Lung (tissue), 12 donors: ENCODE measurements around the gene CCDC38. TPM values are rescaled to one million over a fixed set of nuclear protein-coding genes. Genes with fewer than 3 reads are reported as not detected.
"Not testable (repeated sequence)": the region's sequence is repeated elsewhere in the genome, so short reads cannot be mapped to it uniquely, and the experiment has no call there.

Experiments
- ATAC-seq: fragments of 200-7000 bp; cut with Tn5 transposase; one replicate; pipeline ENCODE4 v1.9.1; 2020; ENCODE audit warnings: moderate number of reproducible peaks; ENCODE audit not compliant: insufficient read depth, low FRiP score
- DNase-seq, 3 donors: peaks; one replicate each; pipeline ENCODE4 v3.0.0-alpha.2; 2013 to 2017
- H3K27ac ChIP-seq, 2 donors: one replicate each; pipeline ENCODE4 v1.5.1; 2013; ENCODE audit warnings: mild to moderate bottlenecking in 2 of 2, moderate library complexity in 2 of 2, control low read depth in 1 of 2, inconsistent platforms in 1 of 2, low read depth in 1 of 2, low read length in 1 of 2
- H3K27me3 ChIP-seq, 3 donors: one replicate each; pipeline ENCODE4 v1.5.1; 2013; ENCODE audit warnings: low read length in 2 of 3; ENCODE audit not compliant: control insufficient read depth in 3 of 3, insufficient read depth in 3 of 3
- H3K36me3 ChIP-seq, 4 donors: one replicate each; pipeline ENCODE4 v1.5.1; 2013; ENCODE audit warnings: low read length in 4 of 4, mild to moderate bottlenecking in 1 of 4, moderate library complexity in 1 of 4; ENCODE audit not compliant: control insufficient read depth in 4 of 4, insufficient read depth in 4 of 4
- H3K4me1 ChIP-seq, 5 donors: one replicate each; pipeline ENCODE4 v1.5.1; 2013; ENCODE audit warnings: low read length in 5 of 5, mild to moderate bottlenecking in 2 of 5, moderate library complexity in 1 of 5; ENCODE audit not compliant: control insufficient read depth in 5 of 5, insufficient read depth in 5 of 5
- H3K4me3 ChIP-seq: one replicate; pipeline ENCODE4 v1.5.1; 2013; ENCODE audit warnings: mild to moderate bottlenecking, control low read depth, moderate library complexity
- H3K9ac ChIP-seq, 2 donors: one replicate each; pipeline ENCODE4 v1.5.1; 2013; ENCODE audit warnings: low read length in 2 of 2, control low read depth in 1 of 2; ENCODE audit not compliant: insufficient read depth in 1 of 2
- H3K9me3 ChIP-seq, 4 donors: one replicate each; pipeline ENCODE4 v1.5.1; 2013; ENCODE audit warnings: low read length in 3 of 4, mild to moderate bottlenecking in 1 of 4, moderate library complexity in 1 of 4; ENCODE audit not compliant: control insufficient read depth in 4 of 4, insufficient read depth in 3 of 4
- WGBS, 2 donors: extraction: QIAGEN DNeasy Blood & Tissue Kit; methylation state at CpG; one replicate each; pipeline ENCODE4 v1.1.7; 2013; 5-methylcytosine and 5-hydroxymethylcytosine counted together
- polyA plus RNA-seq, 2 donors: library from polyadenylated mRNA; stranded (reverse); fragments of 200-250 nt; gene quantifications; one replicate each; pipeline ENCODE4 v1.2.1, GENCODE V29; 2013
- total RNA-seq, 2 donors: library from RNA; depleted of rRNA in 1 of 2; stranded (reverse); fragments of >200 nt in 1 of 2; gene quantifications; one replicate each; pipeline ENCODE4 v1.2.1, GENCODE V29; 2014 to 2021
- TF ChIP-seq, protein P1 (sequence below): IDR thresholded peaks from 2 replicates; pipeline ENCODE4 v1.5.1; 2012; ENCODE audit warnings: mild to moderate bottlenecking; ENCODE audit errors: control extremely low read depth, extremely low read depth
- donor health status: control.
- donor health status: control.
- donor health status: Bipolar disorder and iron deficiency.
- donor health status: healthy.
- donor health status: DM: yes; HTN: yes; CAD: no.

The CCDC38 gene
- total and polyA plus RNA-seq, 4 donors, result 0.04 to 0.15 (median 0.05) TPM; not detected in 1

DNA sequence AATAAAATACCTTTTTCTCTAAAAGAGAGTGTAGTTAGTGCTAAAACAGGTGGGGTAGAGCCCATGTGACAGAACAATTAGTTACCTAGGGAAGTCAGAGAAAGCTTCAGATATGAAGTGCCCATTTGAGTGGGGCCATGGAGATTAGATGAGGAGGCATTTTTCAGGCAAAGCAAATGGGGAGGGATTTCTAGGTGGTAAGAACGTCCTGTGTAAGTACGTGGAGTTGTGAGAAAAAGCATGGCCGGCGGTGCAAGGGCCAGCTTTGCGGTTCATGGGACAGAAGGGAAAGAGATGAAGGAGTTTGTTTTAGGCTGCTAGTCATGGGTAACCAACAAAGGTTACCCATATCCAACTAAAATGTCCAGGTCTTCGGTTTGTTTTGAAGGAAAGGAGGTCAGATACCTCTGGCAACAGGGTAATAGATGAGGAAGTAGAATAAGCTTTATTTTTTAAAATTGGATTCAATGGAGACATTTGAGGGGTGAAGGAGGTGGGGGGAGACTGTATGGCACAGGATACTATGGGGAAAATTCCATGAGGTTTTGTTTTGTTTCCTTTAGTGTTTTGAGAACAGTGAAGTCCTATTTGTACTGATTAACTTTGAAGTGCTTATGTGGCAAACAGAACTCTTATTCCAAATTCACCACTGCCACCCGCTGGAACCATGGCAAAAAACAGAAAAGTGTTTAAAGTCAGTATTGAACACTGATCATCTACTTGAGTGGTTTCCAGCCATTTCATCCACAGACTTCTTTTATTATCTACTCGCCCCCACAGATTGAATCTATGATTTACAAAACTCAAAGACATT, 93.6 kb downstream of the CCDC38 start:
- 48 to 59% methylated on average over 8 of the region's 8 CpGs for WGBS, 2 donors
- no peak overlapping the region for H3K9ac ChIP-seq

DNA sequence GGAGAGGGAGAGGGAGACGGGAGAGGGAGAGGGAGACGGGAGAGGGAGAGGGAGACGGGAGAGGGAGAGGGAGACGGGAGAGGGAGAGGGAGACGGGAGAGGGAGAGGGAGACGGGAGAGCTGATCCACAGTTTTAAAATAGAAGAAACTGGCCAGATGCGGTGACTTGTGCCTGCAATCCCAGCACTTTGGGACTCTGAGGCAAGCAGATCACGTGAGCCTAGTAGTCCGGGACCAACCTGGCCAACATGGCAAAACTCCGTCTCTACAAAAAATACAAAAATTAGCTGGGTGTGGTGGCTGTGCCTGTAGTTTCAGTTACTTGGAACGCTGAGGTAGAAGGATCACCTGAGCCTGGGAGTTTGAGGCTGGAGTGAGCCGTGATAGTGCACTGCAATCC, 100.0 kb downstream of the CCDC38 start:
- H3K4me3 ChIP-seq, ATAC-seq, H3K9ac ChIP-seq, DNase-seq, H3K9me3 ChIP-seq, H3K36me3 ChIP-seq, H3K4me1 ChIP-seq, H3K27me3 ChIP-seq: not testable (repeated sequence)
- H3K27ac ChIP-seq, result peak overlapping the region in 1 of 2 donors; percentile 45
- 65 to 72% methylated on average over 6 to 8 of the region's 12 CpGs for WGBS, 2 donors

More for the DNA sequence above, 93.6 kb downstream of the CCDC38 start:
- DNase-seq, result peak; percentile 53 to 79 (median 66)
- Histone ChIP-seq H3K27ac (peak overlapping the region in 1 of 2 donors; percentile 37), H3K27me3 (no peaks in the 10 kb centered on the region), H3K4me3 (no peak overlapping the region), H3K4me1 (no peaks in the 10 kb centered on the region), H3K36me3 (no peaks in the 10 kb centered on the region), H3K9me3 (no peaks in the 10 kb centered on the region)
- peak; percentile 72 for ATAC-seq
- TF ChIP-seq, protein P1, sequence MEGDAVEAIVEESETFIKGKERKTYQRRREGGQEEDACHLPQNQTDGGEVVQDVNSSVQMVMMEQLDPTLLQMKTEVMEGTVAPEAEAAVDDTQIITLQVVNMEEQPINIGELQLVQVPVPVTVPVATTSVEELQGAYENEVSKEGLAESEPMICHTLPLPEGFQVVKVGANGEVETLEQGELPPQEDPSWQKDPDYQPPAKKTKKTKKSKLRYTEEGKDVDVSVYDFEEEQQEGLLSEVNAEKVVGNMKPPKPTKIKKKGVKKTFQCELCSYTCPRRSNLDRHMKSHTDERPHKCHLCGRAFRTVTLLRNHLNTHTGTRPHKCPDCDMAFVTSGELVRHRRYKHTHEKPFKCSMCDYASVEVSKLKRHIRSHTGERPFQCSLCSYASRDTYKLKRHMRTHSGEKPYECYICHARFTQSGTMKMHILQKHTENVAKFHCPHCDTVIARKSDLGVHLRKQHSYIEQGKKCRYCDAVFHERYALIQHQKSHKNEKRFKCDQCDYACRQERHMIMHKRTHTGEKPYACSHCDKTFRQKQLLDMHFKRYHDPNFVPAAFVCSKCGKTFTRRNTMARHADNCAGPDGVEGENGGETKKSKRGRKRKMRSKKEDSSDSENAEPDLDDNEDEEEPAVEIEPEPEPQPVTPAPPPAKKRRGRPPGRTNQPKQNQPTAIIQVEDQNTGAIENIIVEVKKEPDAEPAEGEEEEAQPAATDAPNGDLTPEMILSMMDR, result peak; percentile 13

DNA sequence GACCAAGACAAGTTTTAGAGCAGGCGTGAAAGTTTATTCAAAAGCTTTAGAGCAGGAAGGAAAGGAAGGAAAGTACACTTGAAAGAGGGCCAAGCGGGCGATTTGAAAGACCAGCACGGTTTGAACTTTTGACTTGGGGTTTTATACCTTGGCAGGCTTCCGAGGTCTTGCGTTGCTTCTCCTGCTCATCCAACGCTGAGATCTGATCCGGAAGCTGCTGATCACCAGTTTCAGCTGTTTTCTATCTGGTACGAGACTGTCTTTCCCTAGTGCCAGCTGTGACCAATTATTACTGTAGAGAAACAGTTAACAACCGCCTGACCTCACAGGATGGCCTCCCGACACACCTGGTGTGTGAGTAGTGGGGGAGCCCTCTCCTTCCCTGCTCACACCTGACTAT, 104.3 kb downstream of the CCDC38 start:
- no peak overlapping the region for H3K9ac ChIP-seq
- H3K4me3 ChIP-seq, result no peak overlapping the region
- no peaks in the 10 kb centered on the region for H3K27me3 ChIP-seq
- peak overlapping the region in 1 of 2 donors; percentile 73 for H3K27ac ChIP-seq
- ATAC-seq (no peak), DNase-seq (peak in 2 of 3 donors; percentile 33 to 77)
- 7 to 15% methylated on average over 11 of the region's 11 CpGs for WGBS, 2 donors
- no peaks in the 10 kb centered on the region for H3K36me3 ChIP-seq
- H3K9me3 ChIP-seq, result no peaks in the 10 kb centered on the region
- TF ChIP-seq, protein P1, result no peak
- H3K4me1 ChIP-seq, result peaks cover 0 to 20% (median 9%) of the 10 kb centered on the region in 5 donors

DNA sequence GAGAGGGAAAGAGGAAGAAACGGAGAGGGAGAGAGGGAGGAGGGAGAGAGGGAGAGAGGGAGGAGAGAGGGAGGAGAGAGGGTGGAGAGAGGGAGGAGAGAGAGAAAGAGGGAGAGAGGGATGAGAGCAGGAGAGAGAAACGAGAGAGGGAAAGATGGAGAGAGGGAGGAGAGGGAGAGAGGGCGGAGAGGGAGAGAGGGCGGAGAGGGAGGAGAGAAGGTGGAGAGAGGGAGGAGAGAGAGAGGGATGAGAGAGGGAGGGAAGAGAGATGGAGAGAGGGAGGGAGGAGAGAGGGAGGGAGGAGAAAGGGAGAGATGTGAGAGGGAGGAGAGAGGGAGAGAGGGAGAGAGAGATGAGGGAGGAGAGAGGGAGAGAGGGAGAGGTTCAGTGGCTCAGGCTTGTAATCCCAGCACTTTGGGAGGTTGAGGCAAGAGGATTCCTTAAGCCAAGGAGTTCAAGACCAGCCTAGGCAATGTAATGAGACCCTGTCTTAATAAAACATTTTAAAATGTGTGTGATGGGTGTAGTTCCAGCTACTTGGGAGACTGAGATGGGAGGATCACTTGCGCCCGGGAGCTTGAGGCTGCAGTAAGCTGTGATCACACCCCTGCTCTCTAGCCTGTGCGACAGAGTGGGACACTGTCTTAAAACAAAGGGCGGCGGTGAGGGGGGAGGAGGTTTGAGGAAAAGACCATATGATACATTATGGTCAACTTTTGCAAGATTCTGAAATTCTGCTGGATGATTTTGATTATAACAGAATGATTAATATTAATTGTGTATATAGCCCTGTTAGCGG, 105.0 kb downstream of the CCDC38 start:
- Histone ChIP-seq H3K27me3 (no peaks in the 10 kb centered on the region), H3K4me3 (no peak overlapping the region), H3K9ac (no peak overlapping the region), H3K36me3 (no peaks in the 10 kb centered on the region), H3K9me3 (no peaks in the 10 kb centered on the region), H3K27ac (peak overlapping the region in 1 of 2 donors; percentile 40), H3K4me1 (peaks cover 0 to 20% (median 9%) of the 10 kb centered on the region in 5 donors)
- WGBS, 2 donors, result 47 to 57% methylated on average over 10 of the region's 10 CpGs
- TF ChIP-seq, protein P1, result no peak
- no peak for ATAC-seq
- no peak for DNase-seq
